A204.1 (cell line): Measurements from ENCODE around the gene SPEG.
"Not testable (repeated sequence)": the region's sequence is repeated elsewhere in the genome, so short reads cannot be mapped to it uniquely, and the experiment has no call there.

Experiments
- FAIRE-seq: peaks from 2 replicates; lab custom pipeline; 2012; peaks lifted over from hg19 to GRCh38; lab: Jason Lieb, UNC

The SPEG gene

GRCh38 chr2:219405451-219405850 lies 29.2 kb upstream of the SPEG start:
- FAIRE-seq, result no peak

GRCh38 chr2:219405958-219406860 lies 28.4 kb upstream of the SPEG start:
- no peak for FAIRE-seq

GRCh38 chr2:219406861-219407230 lies 27.8 kb upstream of the SPEG start:
- FAIRE-seq, result no peak

- FAIRE-seq, result not testable (repeated sequence)
Measured at GRCh38 chr2:219407343-219407742, 27.3 kb upstream of the SPEG start.

GRCh38 chr2:219408204-219408603 lies 26.4 kb upstream of the SPEG start:
- FAIRE-seq, result no peak

GRCh38 chr2:219408631-219409030 lies 26.0 kb upstream of the SPEG start:
- FAIRE-seq, result no peak

GRCh38 chr2:219409619-219410018 lies 25.0 kb upstream of the SPEG start:
- FAIRE-seq, result no peak

- no peak for FAIRE-seq
Measured at GRCh38 chr2:219410390-219410789, 24.3 kb upstream of the SPEG start.

GRCh38 chr2:219414857-219415256 lies 19.8 kb upstream of the SPEG start:
- FAIRE-seq, result no peak

- no peak for FAIRE-seq
Measured at GRCh38 chr2:219415580-219416234, 18.9 kb upstream of the SPEG start.

- no peak for FAIRE-seq
Measured at GRCh38 chr2:219416235-219416602, 18.4 kb upstream of the SPEG start.

- FAIRE-seq, result no peak
Measured at GRCh38 chr2:219416938-219417337, 17.7 kb upstream of the SPEG start.

GRCh38 chr2:219417374-219417773 lies 17.3 kb upstream of the SPEG start:
- FAIRE-seq, result no peak

GRCh38 chr2:219418155-219419011 lies 16.3 kb upstream of the SPEG start, which contains the start of gene DES:
Gene DES, plus strand, starts transcription at chr2:219418377. Its CDS starts 86 bp downstream, at chr2:219418463.
- FAIRE-seq, result no peak

GRCh38 chr2:219419012-219419324 lies 15.7 kb upstream of the SPEG start:
- FAIRE-seq, result no peak

- no peak for FAIRE-seq
Measured at GRCh38 chr2:219419331-219420197, 15.1 kb upstream of the SPEG start.

- no peak for FAIRE-seq
Measured at GRCh38 chr2:219420687-219421086, 14.0 kb upstream of the SPEG start.

GRCh38 chr2:219421323-219421722 lies 13.3 kb upstream of the SPEG start:
- FAIRE-seq, result no peak

- FAIRE-seq, result no peak
Measured at GRCh38 chr2:219422952-219423534, 11.6 kb upstream of the SPEG start.

GRCh38 chr2:219423652-219424377 lies 10.8 kb upstream of the SPEG start:
- FAIRE-seq, result no peak
